Tibial nerve (tissue), 4 donors: ENCODE results near the gene VMAC.

Source experiments
- CTCF ChIP-seq, 5 experiments: fragments of 200-600 bp in 3 of 5; fragments of 450-650 bp in 2 of 5; sonication (generic) in 3 of 5; IDR thresholded peaks; one replicate each; pipeline ENCODE4 v1.5.1; 2016 to 2019; ENCODE audit warnings: antibody characterized with exemption in 5 of 5, mild to moderate bottlenecking in 3 of 5, moderate library complexity in 2 of 5
- EP300 ChIP-seq, 2 donors: sonication (generic); formaldehyde crosslinking; IDR thresholded peaks; one replicate each; pipeline ENCODE4 v1.6.1; 2017; ENCODE audit warnings: antibody characterized with exemption in 2 of 2, mild to moderate bottlenecking in 1 of 2
- POLR2A ChIP-seq, 2 donors: fragments of 450-650 bp; IDR thresholded peaks; one replicate each; pipeline ENCODE4 v1.6.1; 2017; ENCODE audit warnings: antibody characterized with exemption in 2 of 2, mild to moderate bottlenecking in 2 of 2, moderate library complexity in 2 of 2

- TF ChIP-seq CTCF (IDR thresholded peaks at IDR 0.05) (no peak), EP300 (IDR thresholded peaks at IDR 0.05) (no peak), POLR2A (IDR thresholded peaks at IDR 0.05) (no peak)
Observed at GRCh38 chr19:5895890-5896289, 8.8 kb upstream of the VMAC start.
